Stimulated activated CD8-positive, alpha-beta memory T cell treated with anti-CD3 and anti-CD28 coated beads, Interleukin-15, amount 100 ng/mL, for 4 hours (primary cell): Measurements from ENCODE around the gene NLRP3.
"Not testable (repeated sequence)": the region's sequence is repeated elsewhere in the genome, so short reads cannot be mapped to it uniquely, and the experiment has no call there.

Experiments used
- DNase-seq, 2 donors: peaks; one replicate each; pipeline ENCODE4 v3.0.0-alpha.2; 2020; ENCODE audit warnings: low read depth in 2 of 2

NLRP3 gene

GRCh38 chr1:247415423-247416361, at the start of gene NLRP3:
Gene NLRP3, plus strand, starts transcription at chr1:247416173. Its CDS starts 2,628 bp downstream, at chr1:247418801.
- DNase-seq = no peak

- DNase-seq = not testable (repeated sequence)
Observed at GRCh38 chr1:247366345-247366744, 49.6 kb upstream of the NLRP3 start.

- DNase-seq = no peak
Observed at GRCh38 chr1:247366926-247367645, 48.9 kb upstream of the NLRP3 start.

- no peak for DNase-seq
Observed at GRCh38 chr1:247367786-247368422, 48.1 kb upstream of the NLRP3 start.

GRCh38 chr1:247368490-247369145, 47.4 kb upstream of the NLRP3 start:
- no peak for DNase-seq

- DNase-seq = no peak
Observed at GRCh38 chr1:247370786-247371732, 44.9 kb upstream of the NLRP3 start.

- DNase-seq = no peak
Observed at GRCh38 chr1:247371801-247372259, 44.1 kb upstream of the NLRP3 start.

GRCh38 chr1:247373721-247374141, 42.2 kb upstream of the NLRP3 start:
- DNase-seq = peak; percentile 4 to 17

GRCh38 chr1:247374651-247375334, 41.2 kb upstream of the NLRP3 start:
- not testable (repeated sequence) for DNase-seq

- DNase-seq = no peak
Observed at GRCh38 chr1:247375747-247376146, 40.2 kb upstream of the NLRP3 start.

- DNase-seq = no peak
Observed at GRCh38 chr1:247376659-247377058, 39.3 kb upstream of the NLRP3 start.

- not testable (repeated sequence) for DNase-seq
Observed at GRCh38 chr1:247377656-247378055, 38.3 kb upstream of the NLRP3 start.

- DNase-seq = no peak
Observed at GRCh38 chr1:247378334-247379073, 37.5 kb upstream of the NLRP3 start.

- no peak for DNase-seq
Observed at GRCh38 chr1:247385283-247385682, 30.7 kb upstream of the NLRP3 start.

- no peak for DNase-seq
Observed at GRCh38 chr1:247386217-247386616, 29.8 kb upstream of the NLRP3 start.

- no peak for DNase-seq
Observed at GRCh38 chr1:247386687-247387086, 29.3 kb upstream of the NLRP3 start.

GRCh38 chr1:247387096-247387495, 28.9 kb upstream of the NLRP3 start:
- no peak for DNase-seq

- no peak for DNase-seq
Observed at GRCh38 chr1:247387565-247387964, 28.4 kb upstream of the NLRP3 start.
